ENCODE measurements around the gene LTF. TPM values are rescaled to one million over a fixed set of nuclear protein-coding genes. Genes with fewer than 3 reads are reported as not detected.

LTF gene
- total RNA-seq, 1 donor from 2014 or later, result not detected

GRCh38 chr3:46469680-46470357, 5.1 kb upstream of the LTF start:
- no peak for DNase-seq (ENCODE audit: low read depth)
- Histone ChIP-seq H3K4me3 (ENCODE audit: low read depth, low read length) (no peak overlapping the region), H3K36me3 (ENCODE audit: control insufficient read depth, insufficient read depth, low read length) (no peaks in the 10 kb centered on the region), H3K27me3 (ENCODE audit: control insufficient read depth, insufficient read depth, low read length) (peaks cover 19% of the 10 kb centered on the region)
- TF ChIP-seq CTCF (IDR thresholded peaks at IDR 0.05; ENCODE audit: insufficient read depth, low read length, poor library complexity, severe bottlenecking), result no peak

GRCh38 chr3:46468753-46469600, 4.3 kb upstream of the LTF start:
- no peak for DNase-seq (ENCODE audit: low read depth)
- Histone ChIP-seq H3K4me3 (ENCODE audit: low read depth, low read length) (no peak overlapping the region), H3K27me3 (ENCODE audit: control insufficient read depth, insufficient read depth, low read length) (peaks cover 27% of the 10 kb centered on the region), H3K36me3 (ENCODE audit: control insufficient read depth, insufficient read depth, low read length) (no peaks in the 10 kb centered on the region)
- TF ChIP-seq CTCF (IDR thresholded peaks at IDR 0.05; ENCODE audit: insufficient read depth, low read length, poor library complexity, severe bottlenecking), result no peak

GRCh38 chr3:46467562-46467961, 2.9 kb upstream of the LTF start:
- no peak overlapping the region for H3K4me3 ChIP-seq (ENCODE audit: low read depth, low read length)
- DNase-seq (ENCODE audit: low read depth), result no peak
- no peak for TF ChIP-seq CTCF (IDR thresholded peaks at IDR 0.05; ENCODE audit: insufficient read depth, low read length, poor library complexity, severe bottlenecking)
- no peaks in the 10 kb centered on the region for H3K36me3 ChIP-seq (ENCODE audit: control insufficient read depth, insufficient read depth, low read length)
- peaks cover 40% of the 10 kb centered on the region for H3K27me3 ChIP-seq (ENCODE audit: control insufficient read depth, insufficient read depth, low read length)

- Histone ChIP-seq H3K36me3 (ENCODE audit: control insufficient read depth, insufficient read depth, low read length) (no peaks in the 10 kb centered on the region), H3K27me3 (ENCODE audit: control insufficient read depth, insufficient read depth, low read length) (peaks cover 39% of the 10 kb centered on the region), H3K4me3 (ENCODE audit: low read depth, low read length) (no peak overlapping the region)
- no peak for TF ChIP-seq CTCF (IDR thresholded peaks at IDR 0.05; ENCODE audit: insufficient read depth, low read length, poor library complexity, severe bottlenecking)
- DNase-seq (ENCODE audit: low read depth), result no peak
These were observed 2.2 kb upstream of the LTF start for GRCh38 chr3:46466871-46467403.

GRCh38 chr3:46466273-46466672, 1.6 kb upstream of the LTF start:
- no peak for TF ChIP-seq CTCF (IDR thresholded peaks at IDR 0.05; ENCODE audit: insufficient read depth, low read length, poor library complexity, severe bottlenecking)
- Histone ChIP-seq H3K27me3 (ENCODE audit: control insufficient read depth, insufficient read depth, low read length) (peaks cover 37% of the 10 kb centered on the region), H3K4me3 (ENCODE audit: low read depth, low read length) (no peak overlapping the region), H3K36me3 (ENCODE audit: control insufficient read depth, insufficient read depth, low read length) (no peaks in the 10 kb centered on the region)
- no peak for DNase-seq (ENCODE audit: low read depth)

Measured in kidney epithelial cell (primary cell).